Endodermal cell (in vitro differentiated cells): ENCODE data around the gene CPHXL. TPM values are rescaled to one million over a fixed set of nuclear protein-coding genes. Genes with fewer than 3 reads are reported as not detected.

ENCODE experiments used
- DNase-seq: peaks from one replicate; pipeline ENCODE4 v3.0.0-alpha.2; 2017
- H3K27ac ChIP-seq: 2 replicates; pipeline ENCODE4 v1.5.1; 2013; ENCODE audit warnings: mild to moderate bottlenecking, low read depth, low read length, moderate library complexity
- H3K27me3 ChIP-seq: 2 replicates; pipeline ENCODE4 v1.6.1; 2013; ENCODE audit warnings: mild to moderate bottlenecking, low read length, moderate library complexity; ENCODE audit not compliant: insufficient read depth, control insufficient read depth, poor library complexity, severe bottlenecking
- H3K36me3 ChIP-seq: 2 replicates; pipeline ENCODE4 v1.7.0; 2013; ENCODE audit warnings: mild to moderate bottlenecking, low read length, moderate library complexity; ENCODE audit not compliant: control insufficient read depth, insufficient read depth
- H3K4me1 ChIP-seq: one replicate; pipeline ENCODE4 v1.7.0; 2013; ENCODE audit warnings: low read length; ENCODE audit not compliant: control insufficient read depth, insufficient read depth
- H3K4me3 ChIP-seq: 2 replicates; pipeline ENCODE4 v1.5.1; 2013; ENCODE audit warnings: mild to moderate bottlenecking, low read length, moderate library complexity
- H3K9ac ChIP-seq: 2 replicates; pipeline ENCODE4 v1.6.1; 2013; ENCODE audit warnings: mild to moderate bottlenecking, low read length, moderate library complexity; ENCODE audit not compliant: poor library complexity, severe bottlenecking; ENCODE audit errors: extremely low read depth
- H3K9me3 ChIP-seq: 2 replicates; pipeline ENCODE4 v1.6.1; 2013; ENCODE audit warnings: mild to moderate bottlenecking, low read length, moderate library complexity; ENCODE audit not compliant: control insufficient read depth
- H3K27ac Mint-ChIP-seq: 2 replicates; pipeline ENCODE4 v1.8.0; 2020; ENCODE audit warnings: mixed read lengths
- H3K27me3 Mint-ChIP-seq: 2 replicates; pipeline ENCODE4 v1.8.0; 2021; ENCODE audit warnings: mild to moderate bottlenecking, mixed read lengths; ENCODE audit not compliant: insufficient read depth
- H3K36me3 Mint-ChIP-seq: 2 replicates; pipeline ENCODE4 v1.8.0; 2020; ENCODE audit warnings: low read depth, mixed read lengths
- H3K4me1 Mint-ChIP-seq: 2 replicates; pipeline ENCODE4 v1.8.0; 2020; ENCODE audit warnings: mixed read lengths
- H3K4me3 Mint-ChIP-seq: 2 replicates; pipeline ENCODE4 v1.8.0; 2020; ENCODE audit warnings: mild to moderate bottlenecking, moderate library complexity, mixed read lengths
- H3K9me3 Mint-ChIP-seq: 2 replicates; pipeline ENCODE4 v1.8.0; 2020; ENCODE audit warnings: mild to moderate bottlenecking, mixed read lengths
- WGBS, 2 experiments: methylation state at CpG; one replicate each; pipeline versions ENCODE4 v1.1.5 to v1.1.7; 2013; ENCODE audit warnings: missing lambda C conversion rate in 2 of 2, mixed read lengths in 1 of 2; ENCODE audit not compliant: insufficient coverage in 1 of 2, insufficient read length in 1 of 2; 5-methylcytosine and 5-hydroxymethylcytosine counted together
- total RNA-seq, 2 donors: library from RNA; stranded (reverse); fragmentation: NEBNext Ultra II Directional in 1 of 2; extraction: Animal tissue kit (Norgen Biotek cat#: 25700) in 1 of 2; gene quantifications; 2 replicates in 1 of 2; 3 replicates in 1 of 2; pipeline ENCODE4 v1.2.1, GENCODE V29; 2021
- TF ChIP-seq, protein P1 (sequence below): fragments of 200-600 bp; sonication (generic); conservative IDR thresholded peaks from 2 replicates; pipeline ENCODE4 v1.5.0; 2021; ENCODE audit warnings: antibody characterized with exemption, mild to moderate bottlenecking

Gene CPHXL
- total RNA-seq, 2 donors from 2014 or later: not detected

DNA sequence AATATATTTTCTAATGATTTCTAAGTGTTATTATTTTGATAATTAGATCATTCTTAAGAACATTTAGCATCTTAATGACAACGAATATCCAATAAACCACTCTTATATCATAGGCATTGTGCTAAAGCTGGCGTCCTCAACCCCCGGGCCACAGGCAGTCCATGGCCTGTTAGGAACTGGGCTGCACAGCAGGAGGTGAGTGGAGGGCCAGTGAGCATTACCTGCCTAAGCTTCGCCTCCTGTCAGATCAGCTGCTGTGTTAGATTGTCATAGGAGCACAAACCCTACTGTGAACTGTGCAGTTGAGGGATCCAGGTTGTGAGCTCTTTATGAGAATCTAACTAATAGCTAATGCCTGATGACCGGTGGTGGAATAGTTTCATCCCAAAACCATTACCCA is 28.7 kb downstream of the CPHXL start:
- Histone ChIP-seq H3K27ac (no peak overlapping the region), H3K4me3 (no peak overlapping the region), H3K27me3 (no peaks in the 10 kb centered on the region), H3K9ac (no peak overlapping the region), H3K4me1 (no peaks in the 10 kb centered on the region), H3K9me3 (no peaks in the 10 kb centered on the region), H3K36me3 (no peaks in the 10 kb centered on the region)
- Mint-ChIP-seq H3K9me3 (peaks cover 2% of the 10 kb centered on the region), H3K4me1 (peaks cover 4% of the 10 kb centered on the region), H3K4me3 (no peak overlapping the region), H3K36me3 (no peaks in the 10 kb centered on the region), H3K27me3 (peaks cover 4% of the 10 kb centered on the region), H3K27ac (no peak overlapping the region)
- 90% methylated on average over 3 to 5 of the region's 5 CpGs for WGBS, 2 experiments
- DNase-seq: no peak
- TF ChIP-seq, protein P1, sequence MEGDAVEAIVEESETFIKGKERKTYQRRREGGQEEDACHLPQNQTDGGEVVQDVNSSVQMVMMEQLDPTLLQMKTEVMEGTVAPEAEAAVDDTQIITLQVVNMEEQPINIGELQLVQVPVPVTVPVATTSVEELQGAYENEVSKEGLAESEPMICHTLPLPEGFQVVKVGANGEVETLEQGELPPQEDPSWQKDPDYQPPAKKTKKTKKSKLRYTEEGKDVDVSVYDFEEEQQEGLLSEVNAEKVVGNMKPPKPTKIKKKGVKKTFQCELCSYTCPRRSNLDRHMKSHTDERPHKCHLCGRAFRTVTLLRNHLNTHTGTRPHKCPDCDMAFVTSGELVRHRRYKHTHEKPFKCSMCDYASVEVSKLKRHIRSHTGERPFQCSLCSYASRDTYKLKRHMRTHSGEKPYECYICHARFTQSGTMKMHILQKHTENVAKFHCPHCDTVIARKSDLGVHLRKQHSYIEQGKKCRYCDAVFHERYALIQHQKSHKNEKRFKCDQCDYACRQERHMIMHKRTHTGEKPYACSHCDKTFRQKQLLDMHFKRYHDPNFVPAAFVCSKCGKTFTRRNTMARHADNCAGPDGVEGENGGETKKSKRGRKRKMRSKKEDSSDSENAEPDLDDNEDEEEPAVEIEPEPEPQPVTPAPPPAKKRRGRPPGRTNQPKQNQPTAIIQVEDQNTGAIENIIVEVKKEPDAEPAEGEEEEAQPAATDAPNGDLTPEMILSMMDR: no peak

DNA sequence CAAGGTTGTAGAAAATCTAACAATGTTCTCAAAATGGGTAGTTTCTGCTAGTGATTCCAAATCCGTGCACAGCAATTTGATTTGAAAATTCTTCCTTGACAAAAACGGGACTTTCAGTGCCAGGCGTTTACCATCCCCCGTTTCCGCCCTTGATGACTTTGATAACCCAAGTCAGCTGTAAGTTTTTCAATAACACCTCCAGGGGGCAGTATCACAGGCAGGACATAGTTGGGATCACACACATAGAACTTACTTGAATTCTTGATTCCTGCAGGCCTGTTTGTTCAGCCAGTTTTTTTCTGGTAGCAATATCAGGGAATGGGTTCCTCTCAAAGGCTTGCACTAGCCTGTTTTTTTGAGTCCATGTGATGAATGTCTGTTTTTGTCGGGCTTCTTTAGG is 30.6 kb downstream of the CPHXL start:
- Mint-ChIP-seq H3K9me3 (peaks cover 3% of the 10 kb centered on the region), H3K27ac (no peak overlapping the region), H3K27me3 (peaks cover 4% of the 10 kb centered on the region), H3K36me3 (no peaks in the 10 kb centered on the region), H3K4me3 (no peak overlapping the region), H3K4me1 (no peaks in the 10 kb centered on the region)
- Histone ChIP-seq H3K27me3 (no peaks in the 10 kb centered on the region), H3K36me3 (no peaks in the 10 kb centered on the region), H3K4me3 (no peak overlapping the region), H3K4me1 (no peaks in the 10 kb centered on the region), H3K9ac (no peak overlapping the region), H3K27ac (no peak overlapping the region), H3K9me3 (peaks cover 1% of the 10 kb centered on the region)
- peak; percentile 52 for DNase-seq
- 88 to 90% methylated on average over 6 of the region's 6 CpGs for WGBS, 2 experiments
- TF ChIP-seq, protein P1: peak; percentile 58

DNA sequence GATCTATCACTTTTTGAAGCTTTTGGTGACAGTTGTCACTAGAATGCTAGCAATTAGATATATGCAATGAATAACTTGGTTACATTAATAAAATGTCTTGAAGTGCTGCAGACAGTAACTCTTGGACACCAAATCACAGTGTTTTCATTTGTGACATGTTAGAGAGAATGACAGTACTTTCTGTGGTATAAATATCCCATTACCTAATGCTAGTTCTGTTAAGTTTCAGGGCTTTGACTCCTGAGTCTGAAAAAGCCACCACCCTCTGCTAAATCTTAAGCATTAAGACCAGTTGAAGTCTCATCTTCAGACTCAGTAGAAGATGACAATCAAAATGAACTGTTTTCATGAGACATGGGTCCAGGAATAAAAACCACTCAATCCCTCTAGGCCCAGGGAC is 38.9 kb downstream of the CPHXL start:
- Histone ChIP-seq H3K27ac (no peak overlapping the region), H3K4me1 (no peaks in the 10 kb centered on the region), H3K9me3 (peaks cover 66% of the 10 kb centered on the region), H3K9ac (no peak overlapping the region), H3K36me3 (no peaks in the 10 kb centered on the region), H3K27me3 (no peaks in the 10 kb centered on the region), H3K4me3 (no peak overlapping the region)
- Mint-ChIP-seq H3K9me3 (peaks cover 66% of the 10 kb centered on the region), H3K4me1 (no peaks in the 10 kb centered on the region), H3K36me3 (peaks cover 8% of the 10 kb centered on the region), H3K27ac (no peak overlapping the region), H3K27me3 (peaks cover 3% of the 10 kb centered on the region), H3K4me3 (no peak overlapping the region)
- DNase-seq: no peak
- TF ChIP-seq, protein P1: no peak
